Erythroblast (primary cell): ENCODE results near the gene CEBPA.

Source experiments
- GATA1 ChIP-seq: IDR thresholded peaks from 2 replicates; pipeline ENCODE4 v1.6.1; 2011; ENCODE audit warnings: low read depth, mild to moderate bottlenecking, control low read depth, low read length, moderate library complexity
- POLR2A ChIP-seq: IDR thresholded peaks from 2 replicates; pipeline ENCODE4 v1.6.1; 2011; ENCODE audit warnings: mild to moderate bottlenecking, low read length

DNA sequence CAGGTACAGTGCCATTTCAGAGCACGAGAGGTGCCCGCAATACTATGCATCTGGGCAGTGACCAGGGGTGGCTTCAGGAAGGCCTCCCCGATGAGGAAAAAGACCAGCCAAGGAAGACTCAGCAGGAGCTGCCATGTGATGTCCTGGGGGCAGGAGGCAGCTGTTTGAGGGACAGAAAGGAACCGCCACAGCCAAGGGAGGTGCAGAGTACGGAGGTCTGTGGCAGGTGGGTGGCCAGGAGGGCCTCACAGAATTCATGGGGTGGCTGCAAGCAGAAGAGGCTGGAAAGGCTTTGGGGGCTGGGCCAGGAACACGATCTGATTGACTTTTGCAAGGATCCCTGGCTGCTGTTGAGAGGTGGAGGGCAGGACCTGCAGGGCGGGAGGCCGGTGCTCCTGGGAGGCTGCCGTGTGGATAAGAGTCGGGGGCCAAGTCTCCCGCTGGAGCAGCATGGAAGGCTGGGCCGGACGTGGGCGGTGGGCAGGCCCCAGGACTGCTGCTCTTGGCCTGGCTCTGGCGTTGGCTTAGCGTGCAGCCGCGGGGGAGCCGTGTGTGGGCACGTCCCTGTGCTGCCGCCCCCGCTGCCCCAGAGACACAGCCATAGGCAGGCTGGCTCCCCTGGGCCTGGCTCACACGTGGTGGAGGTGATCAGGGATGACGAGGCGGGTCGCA, 29.1 kb downstream of the CEBPA start:
- no peak for TF ChIP-seq POLR2A
- TF ChIP-seq GATA1, result no peak
